Central memory CD8-positive, alpha-beta T cell (primary cell): Measurements from ENCODE around the gene SWT1.

Experiments
- ATAC-seq: fragments of 150-1000 bp; cut with Tn5 transposase; replicated peaks from 2 replicates; pipeline ENCODE4 v1.10.0; 2022; ENCODE audit warnings: mild to moderate bottlenecking, moderate FRiP score, moderate number of reproducible peaks; ENCODE audit not compliant: poor library complexity, severe bottlenecking; ENCODE audit errors: extremely low read depth
- DNase-seq, 2 donors: peaks; one replicate each; pipeline ENCODE4 v3.0.0; 2021; ENCODE audit warnings: low spot score in 2 of 2
- H3K27ac Mint-ChIP-seq: one replicate; pipeline ENCODE4 v1.8.0; 2022; ENCODE audit warnings: low read depth, mild to moderate bottlenecking, moderate library complexity, mixed read lengths
- H3K27me3 Mint-ChIP-seq: one replicate; pipeline ENCODE4 v1.8.0; 2022; ENCODE audit warnings: mixed read lengths
- H3K36me3 Mint-ChIP-seq: one replicate; pipeline ENCODE4 v1.8.0; 2022; ENCODE audit warnings: mild to moderate bottlenecking, moderate library complexity, mixed read lengths; ENCODE audit not compliant: insufficient read depth
- H3K4me1 Mint-ChIP-seq: one replicate; pipeline ENCODE4 v1.8.0; 2022; ENCODE audit warnings: mixed read lengths
- H3K4me3 Mint-ChIP-seq: one replicate; pipeline ENCODE4 v1.8.0; 2022; ENCODE audit warnings: mild to moderate bottlenecking, moderate library complexity, mixed read lengths
- H3K9me3 Mint-ChIP-seq: one replicate; pipeline ENCODE4 v1.8.0; 2022; ENCODE audit warnings: mixed read lengths

SWT1 gene

GRCh38 chr1:185258676-185259075 lies 101.7 kb downstream of the SWT1 start:
- peaks cover 8% of the 10 kb centered on the region for H3K4me1 Mint-ChIP-seq
- no peaks in the 10 kb centered on the region for H3K36me3 Mint-ChIP-seq
- no peak overlapping the region for H3K4me3 Mint-ChIP-seq
- ATAC-seq (no peak), DNase-seq (no peak)
- H3K27ac Mint-ChIP-seq, result peak overlapping the region; percentile 11
- no peaks in the 10 kb centered on the region for H3K27me3 Mint-ChIP-seq
- H3K9me3 Mint-ChIP-seq, result no peaks in the 10 kb centered on the region

DNA sequence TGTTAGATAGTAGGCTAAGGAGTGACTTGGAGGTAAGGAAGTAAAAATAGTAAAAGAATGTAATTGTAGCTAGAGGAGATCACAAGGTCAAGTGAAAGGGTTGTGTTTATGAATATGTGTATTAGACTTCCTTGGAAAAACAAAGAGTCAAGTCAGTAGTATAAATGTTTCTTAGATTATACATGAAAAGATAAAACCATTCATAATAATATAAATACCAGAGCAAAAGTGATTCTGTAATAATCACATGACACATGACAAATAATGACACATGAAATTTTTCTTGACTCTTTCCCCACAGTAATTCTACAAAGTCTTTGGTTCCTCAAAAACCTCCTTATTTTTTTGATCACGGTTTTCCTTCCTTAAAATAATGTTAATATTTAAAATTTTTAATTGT lies 103.6 kb downstream of the SWT1 start:
- no peaks in the 10 kb centered on the region for H3K27me3 Mint-ChIP-seq
- DNase-seq (no peak), ATAC-seq (no peak)
- H3K4me3 Mint-ChIP-seq, result no peak overlapping the region
- no peaks in the 10 kb centered on the region for H3K36me3 Mint-ChIP-seq
- no peaks in the 10 kb centered on the region for H3K9me3 Mint-ChIP-seq
- H3K27ac Mint-ChIP-seq, result no peak overlapping the region
- peaks cover 8% of the 10 kb centered on the region for H3K4me1 Mint-ChIP-seq

DNA sequence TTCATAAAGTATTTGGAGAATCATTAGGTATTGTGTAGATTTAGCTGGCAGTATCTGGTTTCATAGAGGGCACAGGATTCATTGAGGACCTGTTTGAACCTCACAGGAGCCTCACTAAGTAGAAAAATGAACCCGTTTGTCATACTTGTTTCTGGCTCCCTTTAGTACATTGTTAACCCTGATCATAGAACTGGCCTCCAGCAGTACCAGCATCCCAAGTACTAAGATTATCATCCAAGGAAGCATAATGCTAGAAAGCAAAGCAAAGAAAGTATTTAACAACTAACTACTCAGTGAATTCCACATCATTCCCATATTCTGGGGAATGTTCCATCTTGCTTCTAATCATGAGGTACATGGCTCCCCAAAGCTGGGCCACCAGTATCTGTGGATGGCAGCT lies 105.2 kb downstream of the SWT1 start:
- Mint-ChIP-seq H3K27me3 (no peaks in the 10 kb centered on the region), H3K4me3 (no peak overlapping the region), H3K4me1 (peaks cover 8% of the 10 kb centered on the region), H3K9me3 (no peaks in the 10 kb centered on the region), H3K36me3 (no peaks in the 10 kb centered on the region), H3K27ac (no peak overlapping the region)
- ATAC-seq (no peak), DNase-seq (no peak)

GRCh38 chr1:185263292-185263691 lies 106.3 kb downstream of the SWT1 start:
- no peak overlapping the region for H3K27ac Mint-ChIP-seq
- no peaks in the 10 kb centered on the region for H3K9me3 Mint-ChIP-seq

DNA sequence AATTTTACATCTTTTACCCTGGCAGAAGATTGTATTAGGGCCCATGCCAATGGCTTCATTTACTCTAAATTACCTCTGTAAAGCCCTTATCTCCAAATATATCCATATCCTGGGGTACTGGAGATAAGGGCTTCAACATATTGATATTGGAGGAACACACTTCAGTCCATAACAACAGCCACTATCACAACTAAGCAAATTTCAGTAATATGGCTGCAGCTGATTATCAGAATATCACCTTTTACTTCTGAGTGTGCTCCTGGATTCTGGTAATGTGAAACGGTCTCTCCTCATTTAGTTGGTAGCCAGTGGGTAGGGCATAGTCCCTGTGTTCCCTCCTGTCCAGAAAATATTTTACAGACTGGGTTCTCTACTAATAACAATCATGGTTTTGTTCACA lies 106.8 kb downstream of the SWT1 start:
- Mint-ChIP-seq H3K27ac (no peak overlapping the region), H3K27me3 (no peaks in the 10 kb centered on the region), H3K4me3 (no peak overlapping the region), H3K4me1 (no peaks in the 10 kb centered on the region), H3K9me3 (no peaks in the 10 kb centered on the region), H3K36me3 (no peaks in the 10 kb centered on the region)
- ATAC-seq (no peak), DNase-seq (no peak)

More at GRCh38 chr1:185263292-185263691, 106.3 kb downstream of the SWT1 start:
- Mint-ChIP-seq H3K27me3 (no peaks in the 10 kb centered on the region), H3K4me1 (no peaks in the 10 kb centered on the region), H3K4me3 (no peak overlapping the region), H3K36me3 (no peaks in the 10 kb centered on the region)
- no peak for ATAC-seq
- no peak for DNase-seq

DNA sequence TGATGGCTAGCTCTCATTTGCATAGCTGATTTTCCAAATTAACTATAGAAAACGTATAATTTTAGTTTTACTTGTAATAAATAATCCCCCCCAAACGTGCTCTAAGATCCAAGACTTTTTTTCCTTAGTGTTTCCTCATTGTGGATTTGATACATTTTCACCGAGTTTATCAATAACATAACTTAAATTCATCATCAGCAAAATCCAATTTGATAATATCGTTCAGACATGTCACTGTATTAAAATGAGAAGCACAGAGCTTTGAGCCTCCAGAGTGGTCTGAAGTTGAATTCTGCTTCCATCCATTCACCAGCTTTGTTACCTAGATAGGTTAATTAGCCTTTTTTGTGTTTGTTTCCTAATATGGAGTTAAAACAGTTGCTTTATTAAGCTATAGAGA lies 108.3 kb downstream of the SWT1 start:
- H3K27ac Mint-ChIP-seq, result no peak overlapping the region
- H3K4me1 Mint-ChIP-seq, result no peaks in the 10 kb centered on the region
- H3K36me3 Mint-ChIP-seq, result no peaks in the 10 kb centered on the region
- no peaks in the 10 kb centered on the region for H3K27me3 Mint-ChIP-seq
- no peaks in the 10 kb centered on the region for H3K9me3 Mint-ChIP-seq
- DNase-seq, result no peak
- no peak overlapping the region for H3K4me3 Mint-ChIP-seq
- no peak for ATAC-seq

GRCh38 chr1:185267301-185267700 lies 110.3 kb downstream of the SWT1 start:
- DNase-seq, result no peak
- Mint-ChIP-seq H3K27me3 (no peaks in the 10 kb centered on the region), H3K4me1 (no peaks in the 10 kb centered on the region), H3K4me3 (no peak overlapping the region), H3K36me3 (no peaks in the 10 kb centered on the region), H3K27ac (no peak overlapping the region), H3K9me3 (no peaks in the 10 kb centered on the region)
- no peak for ATAC-seq

- no peaks in the 10 kb centered on the region for H3K4me1 Mint-ChIP-seq
- no peak for ATAC-seq
- no peak for DNase-seq
- no peak overlapping the region for H3K4me3 Mint-ChIP-seq
- no peak overlapping the region for H3K27ac Mint-ChIP-seq
- no peaks in the 10 kb centered on the region for H3K27me3 Mint-ChIP-seq
- no peaks in the 10 kb centered on the region for H3K36me3 Mint-ChIP-seq
- no peaks in the 10 kb centered on the region for H3K9me3 Mint-ChIP-seq
These were observed 110.7 kb downstream of the SWT1 start for GRCh38 chr1:185267701-185268100.

- DNase-seq, result no peak
- H3K4me1 Mint-ChIP-seq, result no peaks in the 10 kb centered on the region
- no peak overlapping the region for H3K27ac Mint-ChIP-seq
- H3K27me3 Mint-ChIP-seq, result no peaks in the 10 kb centered on the region
- H3K4me3 Mint-ChIP-seq, result no peak overlapping the region
- ATAC-seq, result no peak
- H3K9me3 Mint-ChIP-seq, result no peaks in the 10 kb centered on the region
- no peaks in the 10 kb centered on the region for H3K36me3 Mint-ChIP-seq
These were observed 111.4 kb downstream of the SWT1 start for GRCh38 chr1:185268352-185268751.

- ATAC-seq (no peak), DNase-seq (no peak)
- H3K9me3 Mint-ChIP-seq, result no peaks in the 10 kb centered on the region
- H3K27me3 Mint-ChIP-seq, result no peaks in the 10 kb centered on the region
- no peaks in the 10 kb centered on the region for H3K4me1 Mint-ChIP-seq
- no peak overlapping the region for H3K27ac Mint-ChIP-seq
- no peak overlapping the region for H3K4me3 Mint-ChIP-seq
- no peaks in the 10 kb centered on the region for H3K36me3 Mint-ChIP-seq
These were observed 115.0 kb downstream of the SWT1 start for GRCh38 chr1:185271921-185272320.

DNA sequence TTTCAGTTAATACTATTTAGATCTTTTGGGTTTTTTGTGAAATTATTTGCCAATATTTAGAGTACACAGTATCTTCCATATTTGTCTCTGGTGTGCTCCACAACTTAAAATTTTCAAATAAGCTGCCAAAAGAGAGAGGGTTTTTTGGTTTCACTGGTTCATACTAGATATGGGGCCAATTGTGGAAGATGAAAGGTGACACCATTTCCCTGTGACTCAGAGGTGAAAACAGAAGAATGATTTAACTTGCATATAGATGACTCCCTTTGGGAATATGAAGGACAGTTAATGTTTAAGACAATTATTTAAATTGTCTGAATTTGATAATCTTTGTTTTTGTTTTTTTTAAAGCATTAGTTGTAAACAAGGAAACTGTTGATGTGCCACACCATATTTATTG lies 122.6 kb downstream of the SWT1 start:
- no peaks in the 10 kb centered on the region for H3K27me3 Mint-ChIP-seq
- peaks cover 22% of the 10 kb centered on the region for H3K4me1 Mint-ChIP-seq
- H3K27ac Mint-ChIP-seq, result no peak overlapping the region
- no peaks in the 10 kb centered on the region for H3K9me3 Mint-ChIP-seq
- DNase-seq, result no peak
- ATAC-seq, result no peak
- H3K4me3 Mint-ChIP-seq, result no peak overlapping the region
- H3K36me3 Mint-ChIP-seq, result peaks cover 4% of the 10 kb centered on the region

DNA sequence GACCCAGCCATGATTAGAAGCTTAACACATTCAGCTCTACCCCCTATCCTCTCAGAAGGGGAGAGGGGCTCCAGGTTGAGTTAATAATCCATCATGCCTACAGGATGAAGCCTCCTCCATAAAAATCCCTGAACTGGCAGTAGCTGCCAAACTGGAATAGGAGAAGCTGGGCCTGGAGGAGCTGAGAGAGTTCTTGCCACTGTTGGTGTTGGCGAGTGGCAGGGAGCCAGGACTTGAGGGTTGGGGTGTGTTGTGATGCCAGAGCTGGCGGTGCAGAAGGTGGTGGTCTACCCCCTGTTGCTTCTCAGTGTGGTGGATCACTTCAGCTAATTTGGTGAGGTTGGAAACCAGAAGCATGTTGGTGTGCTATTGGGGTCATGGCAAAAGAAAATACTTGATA lies 123.6 kb downstream of the SWT1 start:
- Mint-ChIP-seq H3K27me3 (no peaks in the 10 kb centered on the region), H3K4me3 (no peak overlapping the region), H3K4me1 (peaks cover 22% of the 10 kb centered on the region), H3K9me3 (no peaks in the 10 kb centered on the region), H3K27ac (peak overlapping the region; percentile 84), H3K36me3 (peaks cover 4% of the 10 kb centered on the region)
- ATAC-seq (no peak), DNase-seq (no peak)

DNA sequence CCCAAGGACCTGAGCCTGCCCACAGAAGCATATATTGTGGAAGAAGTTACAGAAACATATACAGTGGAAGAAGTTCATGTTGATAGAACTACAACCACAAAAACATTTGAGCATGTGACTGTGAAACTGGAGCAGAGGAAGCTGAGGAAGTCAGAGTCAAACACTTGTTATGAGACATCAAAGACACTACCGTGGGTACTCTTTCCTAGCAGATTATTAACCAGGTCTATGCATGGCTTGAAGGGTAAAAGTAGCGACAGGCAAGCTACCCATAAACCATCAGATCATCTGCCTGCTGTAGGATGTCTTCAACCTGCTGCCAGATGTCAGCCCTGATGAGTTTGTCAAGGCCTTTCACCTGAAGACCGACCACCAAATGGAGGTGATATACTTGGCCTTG lies 124.3 kb downstream of the SWT1 start:
- Mint-ChIP-seq H3K27ac (peak overlapping the region; percentile 84), H3K4me3 (peak overlapping the region; percentile 36), H3K9me3 (no peaks in the 10 kb centered on the region), H3K4me1 (peaks cover 22% of the 10 kb centered on the region), H3K27me3 (no peaks in the 10 kb centered on the region), H3K36me3 (peaks cover 4% of the 10 kb centered on the region)
- ATAC-seq (peak; percentile 95), DNase-seq (no peak)

- H3K4me3 Mint-ChIP-seq, result no peak overlapping the region
- H3K9me3 Mint-ChIP-seq, result no peaks in the 10 kb centered on the region
- DNase-seq (no peak), ATAC-seq (no peak)
- H3K27ac Mint-ChIP-seq, result no peak overlapping the region
- peaks cover 27% of the 10 kb centered on the region for H3K4me1 Mint-ChIP-seq
- H3K36me3 Mint-ChIP-seq, result peaks cover 4% of the 10 kb centered on the region
- H3K27me3 Mint-ChIP-seq, result no peaks in the 10 kb centered on the region
These were observed 127.1 kb downstream of the SWT1 start for GRCh38 chr1:185284116-185284515.
